GM19455 (cell line): ENCODE data around the gene PCDHA7.
"Not testable (repeated sequence)": the region's sequence is repeated elsewhere in the genome, so short reads cannot be mapped to it uniquely, and the experiment has no call there.

Source experiments
- ATAC-seq: cut with Tn5 transposase; IDR thresholded peaks from one replicate; pipeline ENCODE4 v1.9.1; 2021; ENCODE audit not compliant: unreplicated experiment

Gene PCDHA7

DNA sequence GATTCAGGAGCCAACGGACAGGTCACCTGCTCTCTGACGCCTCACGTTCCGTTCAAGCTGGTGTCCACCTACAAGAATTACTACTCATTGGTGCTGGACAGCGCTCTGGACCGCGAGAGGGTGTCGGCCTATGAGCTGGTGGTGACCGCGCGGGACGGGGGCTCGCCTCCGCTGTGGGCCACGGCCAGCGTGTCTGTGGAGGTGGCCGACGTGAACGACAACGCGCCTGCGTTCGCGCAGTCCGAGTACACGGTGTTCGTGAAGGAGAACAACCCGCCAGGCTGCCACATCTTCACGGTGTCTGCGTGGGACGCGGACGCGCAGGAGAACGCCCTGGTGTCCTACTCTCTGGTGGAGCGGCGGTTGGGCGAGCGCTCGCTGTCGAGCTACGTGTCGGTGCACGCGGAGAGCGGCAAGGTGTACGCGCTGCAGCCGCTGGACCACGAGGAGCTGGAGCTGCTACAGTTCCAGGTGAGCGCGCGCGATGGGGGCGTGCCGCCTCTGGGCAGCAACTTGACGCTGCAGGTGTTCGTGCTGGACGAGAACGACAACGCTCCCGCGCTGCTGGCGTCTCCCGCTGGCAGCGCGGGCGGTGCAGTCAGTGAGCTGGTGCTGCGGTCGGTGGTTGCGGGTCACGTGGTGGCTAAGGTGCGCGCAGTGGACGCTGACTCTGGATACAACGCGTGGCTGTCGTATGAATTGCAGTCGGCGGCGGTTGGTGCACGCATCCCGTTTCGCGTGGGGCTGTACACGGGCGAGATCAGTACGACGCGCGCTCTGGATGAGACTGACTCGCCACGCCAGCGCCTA, 23.3 kb downstream of the PCDHA7 start:
- ATAC-seq: no peak

GRCh38 chr5:140857987-140858240, 23.8 kb downstream of the PCDHA7 start:
- no peak for ATAC-seq

- no peak for ATAC-seq
Observed at GRCh38 chr5:140862441-140863295, 28.6 kb downstream of the PCDHA7 start.

GRCh38 chr5:140868721-140869554, 34.9 kb downstream of the PCDHA7 start, which contains the start of gene PCDHA11:
Gene PCDHA11, plus strand, starts transcription at chr5:140868957. Its CDS starts 147 bp downstream, at chr5:140869104.
- no peak for ATAC-seq

DNA sequence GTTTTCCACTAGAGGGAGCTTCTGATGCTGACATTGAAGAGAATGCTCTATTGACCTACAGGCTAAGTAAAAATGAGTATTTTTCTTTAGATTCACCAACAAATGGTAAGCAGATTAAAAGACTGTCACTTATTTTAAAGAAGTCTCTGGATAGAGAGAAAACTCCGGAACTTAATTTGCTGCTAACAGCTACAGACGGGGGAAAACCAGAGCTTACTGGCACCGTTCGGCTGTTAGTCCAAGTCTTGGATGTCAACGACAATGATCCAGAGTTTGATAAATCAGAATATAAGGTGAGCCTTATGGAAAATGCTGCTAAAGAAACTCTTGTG, 35.5 kb downstream of the PCDHA7 start:
- no peak for ATAC-seq

GRCh38 chr5:140870221-140871201, 36.4 kb downstream of the PCDHA7 start:
- ATAC-seq: no peak

DNA sequence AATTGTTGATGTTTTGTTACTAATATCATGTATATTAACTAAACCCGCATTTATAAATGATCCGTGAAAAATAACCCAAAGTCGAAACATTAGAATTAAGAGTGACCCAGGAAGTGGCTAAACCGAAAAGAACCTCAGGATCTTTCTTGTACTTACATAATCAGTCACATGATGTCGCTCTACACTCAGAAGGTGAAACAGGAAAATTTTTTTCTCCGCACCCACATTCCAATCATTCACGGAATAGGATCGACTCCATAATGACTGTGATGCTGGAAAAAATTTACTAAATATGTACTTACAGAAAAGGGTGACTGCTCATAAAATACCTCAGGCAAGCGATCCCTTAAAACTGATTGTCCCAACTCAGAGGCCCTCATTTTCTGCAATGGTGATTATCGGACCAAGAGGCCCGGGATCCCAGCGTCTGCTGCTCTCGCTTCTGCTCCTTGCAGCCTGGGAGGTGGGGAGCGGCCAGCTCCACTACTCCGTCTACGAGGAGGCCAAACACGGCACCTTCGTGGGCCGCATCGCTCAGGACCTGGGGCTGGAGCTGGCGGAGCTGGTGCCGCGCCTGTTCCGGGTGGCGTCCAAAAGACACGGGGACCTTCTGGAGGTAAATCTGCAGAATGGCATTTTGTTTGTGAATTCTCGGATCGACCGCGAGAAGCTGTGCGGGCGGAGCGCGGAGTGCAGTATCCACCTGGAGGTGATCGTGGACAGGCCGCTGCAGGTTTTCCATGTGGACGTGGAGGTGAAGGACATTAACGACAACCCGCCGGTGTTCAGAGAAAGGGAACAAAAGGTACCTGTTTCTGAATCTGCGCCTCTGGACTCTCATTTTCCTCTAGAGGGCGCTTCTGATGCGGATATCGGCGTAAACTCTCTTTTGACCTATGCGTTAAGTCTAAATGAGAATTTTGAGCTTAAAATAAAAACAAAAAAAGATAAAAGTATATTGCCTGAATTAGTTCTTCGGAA, 41.3 kb downstream of the PCDHA7 start, which contains the start of gene PCDHA12:
TSS of gene PCDHA12 (plus strand) at position 224 of the 981 bp plus-strand sequence. CDS start at position 389, 165 bp downstream.
- no peak for ATAC-seq

DNA sequence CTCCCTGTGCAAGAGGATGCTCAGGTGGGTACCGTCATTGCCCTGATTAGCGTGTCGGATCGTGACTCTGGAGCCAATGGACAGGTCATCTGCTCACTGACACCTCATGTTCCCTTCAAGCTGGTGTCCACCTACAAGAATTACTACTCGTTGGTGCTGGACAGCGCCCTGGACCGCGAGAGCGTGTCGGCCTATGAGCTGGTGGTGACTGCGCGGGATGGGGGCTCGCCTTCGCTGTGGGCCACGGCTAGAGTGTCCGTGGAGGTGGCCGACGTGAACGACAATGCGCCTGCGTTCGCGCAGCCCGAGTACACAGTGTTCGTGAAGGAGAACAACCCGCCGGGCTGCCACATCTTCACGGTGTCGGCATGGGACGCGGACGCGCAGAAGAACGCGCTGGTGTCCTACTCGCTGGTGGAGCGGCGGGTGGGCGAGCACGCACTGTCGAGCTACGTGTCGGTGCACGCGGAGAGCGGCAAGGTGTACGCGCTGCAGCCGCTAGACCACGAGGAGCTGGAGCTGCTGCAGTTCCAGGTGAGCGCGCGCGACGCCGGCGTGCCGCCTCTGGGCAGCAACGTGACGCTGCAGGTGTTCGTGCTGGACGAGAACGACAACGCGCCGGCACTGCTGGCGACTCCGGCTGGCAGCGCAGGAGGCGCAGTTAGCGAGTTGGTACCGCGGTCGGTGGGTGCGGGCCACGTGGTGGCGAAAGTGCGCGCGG, 42.6 kb downstream of the PCDHA7 start:
- not testable (repeated sequence) for ATAC-seq

DNA sequence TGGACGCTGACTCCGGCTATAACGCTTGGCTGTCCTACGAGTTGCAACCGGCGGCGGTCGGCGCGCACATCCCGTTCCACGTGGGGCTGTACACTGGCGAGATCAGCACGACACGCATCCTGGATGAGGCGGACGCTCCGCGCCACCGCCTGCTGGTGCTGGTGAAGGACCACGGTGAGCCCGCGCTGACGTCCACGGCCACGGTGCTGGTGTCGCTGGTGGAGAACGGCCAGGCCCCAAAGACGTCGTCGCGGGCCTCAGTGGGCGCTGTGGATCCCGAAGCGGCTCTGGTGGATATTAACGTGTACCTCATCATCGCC, 43.2 kb downstream of the PCDHA7 start:
- ATAC-seq: no peak

DNA sequence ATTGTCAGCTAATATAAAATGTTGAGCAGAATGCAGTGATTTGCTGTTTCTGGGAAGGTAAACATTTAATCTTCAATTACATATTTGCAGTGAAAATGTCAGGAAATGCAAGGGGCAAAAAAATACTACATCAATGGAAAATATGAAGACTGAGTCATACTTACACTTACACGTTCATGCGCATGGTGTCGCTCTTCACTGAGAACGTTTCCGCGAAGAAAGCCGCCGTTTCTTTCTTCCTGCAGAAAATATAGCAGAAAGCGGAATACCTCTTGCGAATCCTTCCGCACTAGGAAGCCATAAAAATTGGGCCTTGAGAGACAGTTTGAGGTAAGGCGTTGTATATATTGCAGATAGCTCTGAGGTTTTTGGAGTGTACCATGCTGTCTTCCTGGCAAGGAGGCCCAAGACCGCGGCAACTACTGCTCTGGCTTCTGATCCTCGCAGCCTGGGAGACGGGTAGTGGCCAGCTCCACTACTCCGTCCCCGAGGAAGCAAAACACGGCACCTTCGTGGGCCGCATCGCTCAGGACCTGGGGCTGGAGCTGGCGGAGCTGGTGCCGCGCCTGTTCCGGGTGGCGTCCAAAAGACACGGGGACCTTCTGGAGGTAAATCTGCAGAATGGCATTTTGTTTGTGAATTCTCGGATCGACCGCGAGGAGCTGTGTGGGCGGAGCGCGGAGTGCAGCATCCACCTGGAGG, 48.0 kb downstream of the PCDHA7 start, which contains the start of gene PCDHA13:
TSS of gene PCDHA13 (plus strand) at position 236 of the 702 bp plus-strand sequence. CDS start at position 381, 145 bp downstream.
- ATAC-seq: no peak

- ATAC-seq: no peak
Observed at GRCh38 chr5:140882591-140882899, 48.5 kb downstream of the PCDHA7 start.

- no peak for ATAC-seq
Observed at GRCh38 chr5:140883373-140883772, 49.3 kb downstream of the PCDHA7 start.

- ATAC-seq: no peak
Observed at GRCh38 chr5:140883927-140884697, 50.0 kb downstream of the PCDHA7 start.
